OCI-LY7 (cell line): ENCODE results near the gene RBM23.

ENCODE experiments used
- EZH2phosphoT487 ChIP-seq: fragments of 200-600 bp; sonication (generic); IDR thresholded peaks from 2 replicates; pipeline ENCODE4 v1.6.1; 2018; ENCODE audit warnings: low read depth, borderline replicate concordance, mild to moderate bottlenecking, mixed run types, antibody characterized with exemption, low read length, moderate library complexity, mixed read lengths
- TF ChIP-seq, protein P1 (sequence below): fragments of 200-600 bp; sonication (generic); conservative IDR thresholded peaks from 2 replicates; pipeline ENCODE4 v1.5.1; 2014; ENCODE audit warnings: mild to moderate bottlenecking, antibody characterized with exemption, low read length, moderate library complexity, mixed read lengths

DNA sequence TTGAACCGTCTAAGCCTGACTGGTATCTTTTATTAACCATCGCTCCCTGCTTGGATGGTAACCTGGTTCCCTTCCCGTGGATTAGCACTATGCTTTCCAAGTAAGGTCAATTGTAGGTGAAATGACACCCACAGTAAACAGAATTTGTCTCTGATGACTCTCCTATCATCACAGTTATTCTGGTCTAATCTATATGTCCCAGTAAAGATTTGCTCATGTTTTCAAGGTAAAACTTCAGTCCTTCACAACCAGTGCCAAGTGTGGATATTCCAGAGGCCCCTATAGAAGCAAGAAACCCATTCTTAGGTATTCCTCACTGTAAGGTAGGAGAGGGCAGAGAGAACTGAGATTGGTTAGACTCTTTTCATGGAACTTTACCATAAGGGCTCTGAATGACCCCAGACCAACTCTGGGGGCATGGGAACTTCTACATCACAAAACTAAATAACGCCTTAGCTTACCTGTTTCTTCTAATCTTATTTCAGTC lies 47.9 kb upstream of the RBM23 start:
- TF ChIP-seq, protein P1, sequence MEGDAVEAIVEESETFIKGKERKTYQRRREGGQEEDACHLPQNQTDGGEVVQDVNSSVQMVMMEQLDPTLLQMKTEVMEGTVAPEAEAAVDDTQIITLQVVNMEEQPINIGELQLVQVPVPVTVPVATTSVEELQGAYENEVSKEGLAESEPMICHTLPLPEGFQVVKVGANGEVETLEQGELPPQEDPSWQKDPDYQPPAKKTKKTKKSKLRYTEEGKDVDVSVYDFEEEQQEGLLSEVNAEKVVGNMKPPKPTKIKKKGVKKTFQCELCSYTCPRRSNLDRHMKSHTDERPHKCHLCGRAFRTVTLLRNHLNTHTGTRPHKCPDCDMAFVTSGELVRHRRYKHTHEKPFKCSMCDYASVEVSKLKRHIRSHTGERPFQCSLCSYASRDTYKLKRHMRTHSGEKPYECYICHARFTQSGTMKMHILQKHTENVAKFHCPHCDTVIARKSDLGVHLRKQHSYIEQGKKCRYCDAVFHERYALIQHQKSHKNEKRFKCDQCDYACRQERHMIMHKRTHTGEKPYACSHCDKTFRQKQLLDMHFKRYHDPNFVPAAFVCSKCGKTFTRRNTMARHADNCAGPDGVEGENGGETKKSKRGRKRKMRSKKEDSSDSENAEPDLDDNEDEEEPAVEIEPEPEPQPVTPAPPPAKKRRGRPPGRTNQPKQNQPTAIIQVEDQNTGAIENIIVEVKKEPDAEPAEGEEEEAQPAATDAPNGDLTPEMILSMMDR = no peak
- TF ChIP-seq EZH2phosphoT487 = no peak
